Activated CD8-positive, alpha-beta memory T cell treated with anti-CD3 and anti-CD28 coated beads, Interleukin-2, amount 50 U/mL, for 1 hour (primary cell): ENCODE measurements around the gene BMX.

ENCODE experiments used
- DNase-seq: peaks from one replicate; pipeline ENCODE4 v3.0.0-alpha.2; 2020; ENCODE audit errors: extremely low read depth

Gene BMX

DNA sequence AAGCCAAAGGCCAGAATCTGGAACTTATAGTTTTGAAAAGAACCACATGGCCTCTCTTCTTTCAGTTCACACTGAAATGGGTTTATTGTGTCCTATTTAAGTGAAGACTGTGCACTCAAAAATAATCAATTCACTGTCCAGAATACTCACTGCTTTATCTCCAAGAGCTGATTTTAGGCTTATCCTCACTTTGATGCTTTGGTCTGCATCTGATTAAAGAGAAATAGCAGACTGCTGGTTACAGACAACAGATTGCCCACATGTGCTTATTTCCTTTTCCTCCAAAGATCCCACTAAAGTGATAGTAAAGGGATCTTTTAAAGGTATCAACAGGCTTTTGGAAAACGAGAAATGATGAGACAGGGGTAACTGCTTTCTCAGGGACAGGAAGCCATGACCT, 69.5 kb downstream of the BMX start:
- DNase-seq = no peak

DNA sequence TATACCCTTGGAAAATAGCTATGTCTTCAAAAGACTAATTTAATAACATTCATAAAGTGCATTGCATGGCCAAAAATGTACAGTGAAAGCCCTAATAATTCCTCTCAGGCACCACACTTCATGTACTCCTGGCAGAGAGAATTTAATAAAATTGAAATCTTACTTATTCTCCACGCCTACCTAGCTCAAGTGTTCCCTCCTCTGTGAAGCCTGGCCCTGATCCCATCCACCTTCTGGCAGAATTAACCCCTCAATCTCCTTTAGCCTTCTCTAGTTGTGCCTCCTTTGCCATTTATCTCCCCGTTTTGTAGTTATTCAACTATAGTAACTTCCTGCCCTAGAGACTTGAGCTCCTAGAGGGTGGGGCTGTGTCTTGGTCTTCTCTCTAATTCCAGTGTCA, 73.4 kb downstream of the BMX start:
- no peak for DNase-seq

DNA sequence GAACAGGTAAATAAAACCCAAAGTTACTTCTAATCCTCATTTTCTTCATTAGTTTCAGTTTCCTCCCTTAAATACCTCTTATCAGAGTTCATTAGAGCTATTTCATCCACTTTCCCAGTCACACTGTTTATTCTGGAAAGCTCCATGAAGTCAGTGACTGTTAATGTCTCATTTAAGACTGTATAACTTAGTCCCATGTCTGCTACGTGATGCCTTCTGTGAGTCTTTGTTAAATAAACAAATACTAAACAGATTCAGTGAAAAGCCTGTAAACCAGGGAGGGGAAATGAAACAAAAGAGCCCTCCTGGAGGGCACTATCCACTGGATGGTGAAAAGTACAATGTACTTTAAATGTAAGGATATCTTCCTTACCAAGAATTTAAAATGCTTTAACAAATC, 75.4 kb downstream of the BMX start:
- DNase-seq = no peak

DNA sequence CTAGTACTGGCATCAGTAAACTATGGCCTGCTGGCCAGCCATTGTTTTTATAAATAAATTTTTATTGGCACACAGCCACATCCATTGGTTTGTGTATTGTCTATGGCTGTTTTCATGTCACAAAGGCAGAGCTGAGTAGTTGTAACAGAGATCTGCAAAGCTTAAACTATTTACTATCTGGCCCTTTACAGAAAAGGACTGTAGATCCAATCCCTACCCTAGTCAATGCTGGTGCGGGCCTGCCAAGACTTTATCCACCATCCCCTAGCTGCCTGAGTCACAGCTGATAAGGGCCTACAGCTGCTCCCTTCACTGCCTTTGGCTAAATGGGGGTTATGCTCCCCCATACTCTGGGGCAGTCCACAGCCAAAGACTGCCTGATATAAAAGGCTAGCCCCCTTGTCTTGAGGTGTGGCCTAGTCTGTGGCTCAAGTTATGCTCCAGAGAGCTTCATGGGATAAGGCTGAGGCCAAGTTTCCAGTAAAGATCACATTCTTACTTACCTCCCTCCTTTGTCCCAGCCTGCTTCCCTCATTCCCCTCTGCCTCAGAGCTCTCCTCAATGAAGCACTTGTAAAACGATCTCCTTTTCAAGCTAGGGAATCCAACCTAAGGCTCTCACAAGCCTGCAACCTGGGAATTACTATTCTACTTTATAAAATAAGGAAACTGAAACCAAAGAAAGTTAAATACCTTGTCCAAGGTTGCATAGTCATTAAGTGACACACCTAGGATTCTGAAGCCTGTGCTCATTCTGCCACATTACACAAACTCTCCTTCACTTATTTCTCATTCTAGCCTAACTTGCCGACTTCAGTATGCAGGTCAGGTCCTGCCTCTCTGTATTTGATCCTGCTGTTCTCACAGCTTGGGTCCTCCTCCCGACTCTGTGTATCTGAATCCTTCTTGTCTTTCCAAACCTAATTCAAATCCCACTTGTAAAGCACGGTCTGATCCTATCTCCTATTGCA, 79.5 kb downstream of the BMX start:
- DNase-seq = no peak

DNA sequence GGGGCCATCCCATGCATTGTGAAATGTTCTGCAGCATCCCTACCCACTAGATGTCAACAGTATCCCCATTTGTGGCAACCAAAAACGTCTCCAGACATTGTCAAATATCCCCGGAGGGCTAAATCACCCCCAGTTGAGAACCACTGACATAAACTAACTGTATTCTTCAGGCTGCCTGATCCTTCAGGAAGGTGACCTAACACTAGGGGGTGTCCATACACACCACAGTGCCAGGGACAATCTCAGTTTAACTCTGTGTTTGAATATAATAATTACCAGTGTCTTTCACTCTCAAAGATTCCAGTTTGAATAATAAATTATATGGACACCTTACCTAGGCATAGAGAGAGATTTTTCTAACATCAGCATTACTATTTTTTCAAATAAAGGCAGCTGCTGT, 93.8 kb downstream of the BMX start:
- DNase-seq = no peak

DNA sequence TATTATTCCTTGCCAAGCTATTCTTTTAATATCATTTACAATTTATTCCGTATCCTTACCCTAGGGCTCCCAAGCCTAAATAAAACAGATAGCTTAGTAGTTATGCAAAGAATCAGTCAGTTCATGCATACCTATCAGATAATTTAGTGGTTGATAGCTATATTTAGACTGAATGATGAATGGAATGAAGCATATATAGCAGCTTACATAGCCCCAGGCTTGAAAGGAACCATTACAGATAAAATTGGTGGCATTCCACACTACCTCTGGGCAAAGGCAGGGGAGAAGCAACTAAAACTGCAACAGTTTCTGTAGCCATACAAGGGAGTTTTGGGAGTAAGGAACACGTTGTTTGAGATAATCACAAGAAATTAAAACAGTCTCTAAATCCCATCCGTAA, 97.4 kb downstream of the BMX start:
- no peak for DNase-seq

DNA sequence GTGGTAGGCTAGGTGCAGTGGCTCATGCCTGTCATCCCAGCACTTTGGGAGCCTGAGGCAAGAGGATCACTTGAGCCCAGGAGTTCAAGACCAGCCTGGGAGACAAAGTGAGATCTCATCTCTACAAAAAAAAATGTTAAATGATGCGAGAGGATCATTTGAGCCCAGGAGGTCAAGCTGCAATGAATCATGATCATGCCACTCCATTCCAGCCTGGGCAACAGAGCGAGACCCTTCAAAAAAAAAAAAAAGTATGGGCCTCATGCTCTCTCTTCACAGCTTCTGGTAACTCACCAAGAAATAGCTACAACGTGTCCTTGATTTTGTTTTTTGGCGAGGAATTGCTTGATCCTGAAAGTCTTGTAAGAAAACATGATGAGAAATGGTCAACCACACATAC, 98.9 kb downstream of the BMX start:
- no peak for DNase-seq

DNA sequence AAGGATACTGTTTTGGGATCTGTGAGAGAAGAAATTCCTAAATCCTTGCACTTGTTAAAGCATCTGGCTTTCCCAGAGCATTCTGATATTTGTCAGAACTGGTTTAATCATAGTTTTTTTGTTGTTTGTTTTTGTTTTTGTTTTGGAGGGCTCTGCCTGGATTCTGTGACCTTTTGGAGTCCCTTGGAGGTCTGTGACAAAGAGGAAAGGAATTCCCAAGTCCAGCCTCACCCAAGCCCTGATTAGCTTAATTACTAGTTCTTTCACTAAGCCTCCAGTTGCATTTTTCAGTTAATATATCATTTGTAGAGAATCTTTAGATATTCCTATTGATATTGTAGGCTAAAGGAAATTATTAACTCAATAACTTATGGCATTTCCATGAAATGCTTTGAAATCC, 99.4 kb downstream of the BMX start:
- no peak for DNase-seq

DNA sequence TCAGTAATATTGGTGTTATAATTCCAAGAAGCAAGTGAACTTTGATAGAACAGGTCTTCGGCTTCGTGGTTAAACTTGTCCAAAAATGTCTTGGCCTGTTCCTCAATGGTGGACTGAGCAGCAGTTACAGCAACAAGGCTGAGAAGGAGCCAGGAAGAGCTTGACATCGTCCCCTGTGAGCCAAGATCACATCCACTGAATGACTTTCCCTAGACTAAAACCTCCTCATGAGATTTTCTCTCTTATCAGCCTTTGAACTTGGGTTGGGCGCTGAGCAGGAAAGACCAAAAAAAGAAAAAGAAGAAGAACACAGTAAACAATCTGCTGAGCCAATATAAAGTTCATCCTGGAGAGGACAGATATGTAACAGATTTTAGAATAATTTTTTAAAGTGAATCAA, 100.1 kb downstream of the BMX start, which contains the start of gene ACE2:
Gene ACE2, minus strand, starts transcription at position 216 of the 400 bp plus-strand sequence. Its CDS starts 49 bp downstream, at position 167.
- no peak for DNase-seq

DNA sequence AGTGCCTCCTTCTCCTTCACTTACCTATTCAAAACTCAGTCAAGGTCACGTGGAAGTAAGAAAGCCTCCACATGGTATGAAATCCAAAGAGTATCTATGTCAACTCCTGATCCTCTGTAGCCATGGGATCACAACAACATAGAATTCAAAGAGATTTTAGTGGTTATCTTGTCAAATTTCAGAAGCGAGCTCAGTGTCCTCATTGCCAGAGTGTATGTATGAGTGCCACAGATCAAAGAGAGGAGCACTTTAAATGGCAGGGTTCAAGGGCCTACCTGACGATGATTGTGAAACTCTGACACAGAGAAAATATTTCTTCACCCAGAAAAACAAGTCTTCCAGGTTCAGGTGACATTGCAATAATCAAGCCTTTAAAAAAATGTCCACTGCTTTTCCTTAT, 101.3 kb downstream of the BMX start:
- no peak for DNase-seq

DNA sequence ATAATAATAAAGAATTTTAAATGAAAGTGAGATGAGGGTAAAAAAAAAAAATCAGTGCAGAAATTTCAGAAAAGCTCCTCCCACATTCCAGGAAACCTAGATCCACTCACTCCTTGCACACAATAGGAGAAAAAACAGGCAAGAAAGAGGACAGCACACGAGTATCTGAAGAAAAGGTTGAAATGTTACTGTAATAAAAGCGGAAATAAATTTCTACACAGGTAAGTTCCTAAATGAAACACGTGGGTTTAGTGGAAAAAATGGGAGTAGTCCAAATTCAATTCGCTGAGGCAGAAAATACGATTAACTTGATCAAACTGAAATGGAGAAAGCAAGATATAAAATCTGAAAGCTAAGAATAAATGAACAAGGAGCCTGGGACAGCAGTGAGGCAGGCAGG, 102.2 kb downstream of the BMX start:
- DNase-seq = no peak

DNA sequence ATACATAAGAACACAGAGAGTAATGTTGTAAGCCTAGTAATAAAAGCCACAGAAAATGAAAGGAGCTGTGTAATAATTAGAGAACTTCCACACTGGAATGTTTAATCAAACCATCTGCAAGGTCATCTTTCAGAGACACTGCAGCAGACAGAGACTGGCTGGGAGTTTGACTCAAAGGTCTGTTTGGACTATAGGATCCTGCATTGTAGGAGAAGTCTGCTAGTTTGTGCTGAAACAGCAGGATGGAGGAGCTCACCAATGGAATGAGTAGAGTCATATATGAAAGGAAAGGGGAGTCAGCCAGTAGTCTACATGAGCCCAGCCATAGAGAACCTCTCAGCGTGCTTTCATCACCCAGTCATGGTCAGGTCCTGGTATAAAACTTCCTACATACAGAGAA, 104.6 kb downstream of the BMX start:
- no peak for DNase-seq
